K562 (cell line): ENCODE data around the gene CRHR2. TPM values are rescaled to one million over a fixed set of nuclear protein-coding genes. Genes with fewer than 3 reads are reported as not detected.

Source experiments
- ATAC-seq: fragments of 200-7000 bp; cut with Tn5 transposase; 3 replicates; pipeline ENCODE4 v1.9.1; 2020; ENCODE audit warnings: moderate library complexity
- BruUV-seq: library from RNA; stranded (reverse); fragments of 400-500 nt; replicated peaks from 2 replicates; lab custom pipeline; 2021; lab: Mats Ljungman, UMichigan
- CTCF ChIA-PET: fragments of 300-600 bp; formaldehyde crosslinking; extraction: SDS; loops from one replicate; lab custom pipeline; 2021; ENCODE audit warnings: low intra/inter-chr PET ratio; lab: Yijun Ruan, JAX
- POLR2A ChIA-PET: fragments of 300-600, 350-650 bp; sonication (Branson Sonifier 250); formaldehyde crosslinking; extraction: SDS; loops from one replicate; lab custom pipeline; 2021; ENCODE audit warnings: antibody characterized with exemption, inconsistent platforms; lab: Yijun Ruan, JAX
- DNase-seq, 4 experiments: peaks; one replicate each; pipeline versions ENCODE4 v3.0.0 to v3.0.0-alpha.2; 2011 to 2018; ENCODE audit warnings: low spot score in 3 of 4, mixed read lengths in 3 of 4; ENCODE audit errors: extremely low read depth in 1 of 4
- FAIRE-seq: peaks from 2 replicates; lab custom pipeline; 2011; peaks lifted over from hg19 to GRCh38; lab: Jason Lieb, UNC
- H2AFZ ChIP-seq: 2 replicates; pipeline ENCODE4 v1.6.0; 2011; ENCODE audit warnings: low read depth, low read length, control low read depth, inconsistent platforms
- H3K27ac ChIP-seq: fragments of 200-600 bp; 3 replicates; pipeline ENCODE4 v1.8.0; 2011; ENCODE audit warnings: low read depth, mild to moderate bottlenecking, control low read depth, inconsistent platforms, low read length, moderate library complexity, mixed read lengths; ENCODE audit errors: extremely low read depth
- H3K27me3 ChIP-seq, 2 experiments: fragments of 300-600 bp in 1 of 2; 2 replicates in 1 of 2; 3 replicates in 1 of 2; pipeline versions ENCODE4 v1.6.0 to v1.8.0; 2011; ENCODE audit warnings: inconsistent platforms in 2 of 2, low read length in 2 of 2, mild to moderate bottlenecking in 1 of 2, mixed read lengths in 1 of 2, moderate library complexity in 1 of 2; ENCODE audit not compliant: control insufficient read depth in 2 of 2, insufficient read depth in 2 of 2
- H3K36me3 ChIP-seq: fragments of 300-600 bp; 3 replicates; pipeline ENCODE4 v1.8.0; 2011; ENCODE audit warnings: mild to moderate bottlenecking, low read length, inconsistent platforms; ENCODE audit not compliant: control insufficient read depth, insufficient read depth
- H3K4me1 ChIP-seq, 2 experiments: fragments of 200-600 bp in 1 of 2; replicated peaks in 1 of 2; 2 replicates in 1 of 2; 3 replicates in 1 of 2; pipeline versions ENCODE4 v1.5.1 to v1.8.0; 2011; ENCODE audit warnings: inconsistent platforms in 2 of 2, low read length in 2 of 2, mild to moderate bottlenecking in 1 of 2, mixed read lengths in 1 of 2, moderate library complexity in 1 of 2; ENCODE audit not compliant: control insufficient read depth in 2 of 2, insufficient read depth in 2 of 2
- H3K4me2 ChIP-seq: 2 replicates; pipeline ENCODE4 v1.6.1; 2011; ENCODE audit warnings: low read length, control low read depth, inconsistent platforms, mixed read lengths; ENCODE audit not compliant: insufficient read depth
- H3K4me3 ChIP-seq: fragments of 200-600 bp; sonication (generic), shearing (Covaris generic); 2 replicates; pipeline ENCODE4 v1.5.1; 2016; ENCODE audit warnings: control low read depth, inconsistent platforms
- H3K79me2 ChIP-seq: fragments of 200-600 bp; 3 replicates; pipeline ENCODE4 v1.8.0; 2011; ENCODE audit warnings: low read length, inconsistent platforms; ENCODE audit not compliant: control insufficient read depth, insufficient read depth
- H3K9ac ChIP-seq, 2 experiments: 2 replicates each; pipeline versions ENCODE4 v1.6.0 to v1.6.1; 2011; ENCODE audit warnings: low read depth in 2 of 2, low read length in 2 of 2, control low read depth in 1 of 2, inconsistent platforms in 1 of 2, mild to moderate bottlenecking in 1 of 2, mixed read lengths in 1 of 2; ENCODE audit not compliant: insufficient read depth in 1 of 2
- H3K9me1 ChIP-seq: one replicate; pipeline ENCODE4 v1.6.0; 2011; ENCODE audit warnings: inconsistent platforms, mild to moderate bottlenecking, low read length, moderate library complexity; ENCODE audit not compliant: control insufficient read depth, insufficient read depth
- H3K9me3 ChIP-seq: replicated peaks from 2 replicates; pipeline ENCODE4 v1.5.1; 2011; ENCODE audit warnings: low read depth, low read length, inconsistent platforms; ENCODE audit not compliant: control insufficient read depth, insufficient read depth
- H4K20me1 ChIP-seq: replicated peaks from 2 replicates; pipeline ENCODE4 v1.6.1; 2011; ENCODE audit warnings: low read length, inconsistent platforms, mixed read lengths; ENCODE audit not compliant: control insufficient read depth, insufficient read depth
- ATF3 ChIP-seq, 2 experiments: fragments of 450-650 bp in 1 of 2; sonication (generic) in 1 of 2; formaldehyde crosslinking in 1 of 2; IDR thresholded peaks in 1 of 2; conservative IDR thresholded peaks in 1 of 2; 2 replicates each; pipeline versions ENCODE4 v1.6.1 to v1.8.1; 2016 to 2023; ENCODE audit warnings: mild to moderate bottlenecking in 2 of 2, moderate library complexity in 2 of 2, inconsistent platforms in 1 of 2, missing genetic modification reagents in 1 of 2
- ATF7 ChIP-seq: fragments of 450-650 bp; IDR thresholded peaks from 2 replicates; pipeline ENCODE4 v1.7.1; 2014; ENCODE audit warnings: mild to moderate bottlenecking, moderate library complexity
- EGR1 ChIP-seq: fragments of 450-650 bp; conservative IDR thresholded peaks from 2 replicates; pipeline ENCODE4 v1.6.1; 2017; ENCODE audit warnings: mild to moderate bottlenecking
- EP400 ChIP-seq: fragments of 450-650 bp; IDR thresholded peaks from 2 replicates; pipeline ENCODE4 v1.6.1; 2017; ENCODE audit warnings: antibody characterized with exemption, mild to moderate bottlenecking, moderate library complexity
- GABPA ChIP-seq: fragments of 200-800 bp; sonication (Bioruptor generic); conservative IDR thresholded peaks from 2 replicates; pipeline ENCODE4 v1.6.1; 2016; ENCODE audit warnings: low read depth, missing genetic modification characterization, missing compliant biosample characterization
- IRF1 ChIP-seq: sonication (generic); formaldehyde crosslinking; IDR thresholded peaks from 2 replicates; pipeline ENCODE4 v1.8.0; 2022; ENCODE audit warnings: missing genetic modification reagents, mild to moderate bottlenecking, borderline replicate concordance
- OTX1 ChIP-seq: fragments of 450-650 bp; formaldehyde crosslinking; IDR thresholded peaks from 2 replicates; pipeline ENCODE4 v1.4.0; 2022; ENCODE audit warnings: mild to moderate bottlenecking
- POLR2AphosphoS2 ChIP-seq: IDR thresholded peaks from 2 replicates; pipeline ENCODE4 v1.6.1; 2012; ENCODE audit warnings: low read length, improper control_type of control experiment
- POLR2G ChIP-seq: fragments of 200-400 bp; formaldehyde crosslinking; IDR thresholded peaks from 2 replicates; pipeline ENCODE4 v1.6.1; 2017; ENCODE audit warnings: low read depth, mild to moderate bottlenecking, antibody characterized with exemption, low read length, moderate library complexity
- RBM22 ChIP-seq: fragments of 200-400 bp; formaldehyde crosslinking; IDR thresholded peaks from 2 replicates; pipeline ENCODE4 v1.6.1; 2018; ENCODE audit warnings: low read length, low read depth; ENCODE audit not compliant: poor library complexity, severe bottlenecking
- ZBTB12 ChIP-seq: fragments of 250-450 bp; sonication (Bioruptor Pico); IDR thresholded peaks from 2 replicates; pipeline ENCODE4 v1.4.0; 2020
- ZFP1 ChIP-seq: fragments of 450-650 bp; formaldehyde crosslinking; IDR thresholded peaks from 2 replicates; pipeline ENCODE4 v1.4.0; 2020; ENCODE audit warnings: mild to moderate bottlenecking, mixed read lengths
- ZNF23 ChIP-seq: fragments of 250-450 bp; sonication (Bioruptor Pico); IDR thresholded peaks from 2 replicates; pipeline ENCODE4 v1.4.0; 2020; ENCODE audit warnings: mild to moderate bottlenecking
- WGBS: fragments of 100-300 bp; shearing (Covaris generic); methylation state at CpG from one replicate; pipeline ENCODE4 v1.1.6; 2016; ENCODE audit warnings: low coverage, mixed read lengths; ENCODE audit not compliant: insufficient coverage; ENCODE audit errors: missing lambda C conversion rate; 5-methylcytosine and 5-hydroxymethylcytosine counted together
- in situ Hi-C: fragments of 300-500 bp; cut with MboI; formaldehyde crosslinking; loops from 4 replicates; pipeline ENCODE4 v1.15.0; 2018; ENCODE audit warnings: inconsistent platforms, mixed read lengths
- intact Hi-C: fragments of 100-400 bp; cut with micrococcal nuclease; formaldehyde crosslinking; loops from 2 replicates; pipeline ENCODE4 v1.14.2; 2022
- polyA plus RNA-seq, 8 experiments: library from polyadenylated mRNA; depleted of rRNA in 4 of 8; stranded (reverse) in 5 of 8; unstranded in 3 of 8; fragments of >200 nt; fragmentation: Nextera tagmentation in 2 of 8; fragmentation: Illumina TruSeq in 1 of 8; extraction: Ambion mirVana in 2 of 8; extraction: Trizol in 1 of 8; gene quantifications; 2 replicates each; pipeline versions ENCODE4 v1.2.1 to v1.2.3, GENCODE V29; 2011 to 2014; ENCODE audit warnings: inconsistent platforms in 1 of 8, missing spikeins in 1 of 8
- total RNA-seq, 7 experiments: library from RNA; depleted of rRNA in 6 of 7; stranded (reverse); fragments of >200 nt in 6 of 7; fragmentation: Illumina TruSeq in 2 of 7; extraction: Trizol in 2 of 7; gene quantifications; 2 replicates each; pipeline versions ENCODE4 v1.2.1 to v1.2.3, GENCODE V29; 2011 to 2021; ENCODE audit warnings: low replicate concordance in 1 of 7

The CRHR2 gene
- total and polyA plus RNA-seq, 9 of the 15 experiments (the other 6 are each of a cell fraction or from before 2014, with no cell fraction given), result not detected

GRCh38 chr7:30646154-30646553 lies 36.1 kb downstream of the CRHR2 start:
- no peak overlapping the region for H3K4me2 ChIP-seq
- H3K79me2 ChIP-seq, result no peaks in the 10 kb centered on the region
- intact Hi-C loops (no loop called here), in situ Hi-C loops (no loop called here)
- H3K27me3 ChIP-seq, result peaks cover 0 to 9% of the 10 kb centered on the region in 2 experiments; a peak in 2 of 5 replicates
- H3K9me3 ChIP-seq, result no peaks in the 10 kb centered on the region
- peaks cover 4% of the 10 kb centered on the region; the same call in 1 of the 2 replicates for H4K20me1 ChIP-seq
- DNase-seq, result no peak
- no peak for TF ChIP-seq EP400
- no peak for TF ChIP-seq GABPA (tag)
- no peak for TF ChIP-seq ZBTB12
- peak; percentile 73 for TF ChIP-seq POLR2G
- TF ChIP-seq EGR1, result no peak
- peak; percentile 43; the same call in 1 of the 2 replicates for TF ChIP-seq ATF7
- TF ChIP-seq RBM22, result peak; percentile 49
- TF ChIP-seq ZFP1 (CRISPR knock-in tag), result no peak
- TF ChIP-seq IRF1 (CRISPR knock-in tag), result no peak
- 0 out of 2 replicates have a peak, but pooled peaks have one; percentile 15 for TF ChIP-seq ATF3 (IDR thresholded peaks at IDR 0.05)
- no peak for TF ChIP-seq ATF3 (CRISPR knock-in tag; conservative IDR thresholded peaks at IDR 0.05)
- no peak for TF ChIP-seq OTX1
- 0 out of 2 replicates have a peak, but pooled peaks have one; percentile 37 for TF ChIP-seq POLR2AphosphoS2
- no peak for TF ChIP-seq ZNF23
- H3K27ac ChIP-seq, result no peak overlapping the region
- peaks cover 13% of the 10 kb centered on the region; the same call in 2 of the 3 replicates for H3K36me3 ChIP-seq
- H3K4me3 ChIP-seq, result no peak overlapping the region
- 77% methylated on average over 12 of the region's 12 CpGs for WGBS
- ChIA-PET CTCF (no interaction called here), POLR2A (interaction anchor here (1.1 to 1.6 kb wide), 2 partner anchors 8 to 11 kb away, joined by 3 to 5 read pairs; no protein-coding TSS in a partner anchor)
- ATAC-seq, result peak; percentile 41
- H3K4me1 ChIP-seq, result no peaks in the 10 kb centered on the region; a peak in 1 of 5 replicates
- BruUV-seq, result no TSS peak
- no peak overlapping the region for H3K9ac ChIP-seq
- no peaks in the 10 kb centered on the region for H3K9me1 ChIP-seq
- no peak overlapping the region for H2AFZ ChIP-seq
- no peak for FAIRE-seq
